ENCODE measurements around the gene RHEBL1. TPM values are rescaled to one million over a fixed set of nuclear protein-coding genes. Genes with fewer than 3 reads are reported as not detected.

The RHEBL1 gene, protein sequence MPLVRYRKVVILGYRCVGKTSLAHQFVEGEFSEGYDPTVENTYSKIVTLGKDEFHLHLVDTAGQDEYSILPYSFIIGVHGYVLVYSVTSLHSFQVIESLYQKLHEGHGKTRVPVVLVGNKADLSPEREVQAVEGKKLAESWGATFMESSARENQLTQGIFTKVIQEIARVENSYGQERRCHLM
- total RNA-seq, result 1 to 10 TPM; 5.1 to 6.0 TPM
- polyA plus RNA-seq (2013, experiment 1 of 2), result 3.7 TPM
- polyA plus RNA-seq (2013, experiment 2 of 2), result 3.6 TPM
- total RNA-seq, result 0.36 to 15.6 (median 3.1) reads per million in 172 experiments

DNA sequence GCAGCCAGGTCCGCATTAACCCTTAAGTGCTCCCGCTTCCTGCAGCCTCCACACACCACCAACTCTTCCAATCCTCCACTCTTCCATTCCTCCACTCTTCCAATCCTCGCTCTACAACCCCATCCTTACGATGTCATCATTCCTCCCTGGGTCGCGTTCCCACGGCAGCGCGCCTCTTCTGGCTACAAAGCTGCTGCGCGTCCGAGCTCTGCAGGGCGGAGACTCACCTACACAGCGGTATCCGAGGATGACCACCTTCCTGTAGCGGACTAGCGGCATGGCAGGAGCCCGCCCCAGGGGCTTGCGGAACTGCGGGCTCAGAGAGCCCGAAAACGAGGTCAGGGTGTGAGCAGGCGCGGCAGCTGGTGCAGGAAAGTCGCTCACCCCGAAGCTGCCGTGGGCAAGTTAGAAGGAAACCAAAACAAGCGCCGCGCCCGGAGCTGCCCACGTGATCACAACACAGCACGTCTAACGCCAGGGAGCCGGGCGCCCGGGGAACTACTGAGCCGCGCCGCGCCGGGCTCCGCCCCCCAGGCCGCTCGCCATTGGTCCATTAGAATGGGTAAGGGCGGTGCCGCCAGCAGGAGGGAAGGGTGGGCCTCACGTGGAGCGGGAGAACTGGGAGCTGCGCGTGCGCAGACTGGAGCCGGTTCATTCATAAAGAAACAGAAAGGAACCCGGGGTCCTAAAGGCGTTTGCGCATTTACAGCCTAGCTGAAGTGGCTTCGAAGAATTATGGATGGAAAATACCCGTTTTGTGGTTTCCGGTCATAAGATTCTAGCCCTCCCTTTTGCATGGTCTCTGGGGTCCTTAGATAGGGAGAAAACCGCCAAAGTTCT lies at the start of gene RHEBL1:
Gene RHEBL1, minus strand, starts transcription at position 473 of the 840 bp plus-strand sequence. Its CDS starts 194 bp downstream, at position 279.
- Mint-ChIP-seq H3K4me1 (ENCODE audit: low read depth) (peaks cover 21% of the 10 kb centered on the region), H3K27ac (peak within 1 kb of the TSS; percentile 92), H3K27me3 (peaks cover 3% of the 10 kb centered on the region), H3K36me3 (ENCODE audit: low read depth) (peaks cover 4% of the 10 kb centered on the region), H3K4me3 (peak within 1 kb of the TSS; percentile 97), H3K9me3 (no peaks in the 10 kb centered on the region)
- Histone ChIP-seq H3K4me3 (ENCODE audit: low read length) (peak within 1 kb of the TSS; percentile 97), H3K4me1 (ENCODE audit: insufficient read depth, low read length) (peaks cover 14% of the 10 kb centered on the region), H3K36me3 (ENCODE audit: insufficient read depth, low read length) (no peaks in the 10 kb centered on the region), H3K9me3 (ENCODE audit: control insufficient read depth in 1 of 2, insufficient read depth in 1 of 2, low read length in 2 of 2) (no peaks in the 10 kb centered on the region), H3K27ac (ENCODE audit: low read depth in 1 of 2, low read length in 2 of 2) (peak within 1 kb of the TSS; percentile 61 to 76), H3K27me3 (ENCODE audit: control insufficient read depth in 1 of 2, insufficient read depth in 2 of 2, low read length in 2 of 2) (no peaks in the 10 kb centered on the region)
- ATAC-seq (ENCODE audit: poor library complexity) (peak; percentile 98), DNase-seq (peak; percentile 95 to 99 (median 97))
- ChIA-PET POLR2A (interaction anchor here (0.7 to 2.5 kb wide), 20 partner anchors 10 to 297 kb away, joined by 3 to 30 read pairs (median 4); partner anchors contain the start of genes ARF3, DDX23, DHH and KMT2D), CTCF (interaction anchor here (0.8 to 2.7 kb wide), 11 partner anchors 11 to 217 kb away, joined by 3 to 19 read pairs (median 4); partner anchors contain the start of genes LMBR1L and TUBA1B)
- TF ChIP-seq, protein P1, sequence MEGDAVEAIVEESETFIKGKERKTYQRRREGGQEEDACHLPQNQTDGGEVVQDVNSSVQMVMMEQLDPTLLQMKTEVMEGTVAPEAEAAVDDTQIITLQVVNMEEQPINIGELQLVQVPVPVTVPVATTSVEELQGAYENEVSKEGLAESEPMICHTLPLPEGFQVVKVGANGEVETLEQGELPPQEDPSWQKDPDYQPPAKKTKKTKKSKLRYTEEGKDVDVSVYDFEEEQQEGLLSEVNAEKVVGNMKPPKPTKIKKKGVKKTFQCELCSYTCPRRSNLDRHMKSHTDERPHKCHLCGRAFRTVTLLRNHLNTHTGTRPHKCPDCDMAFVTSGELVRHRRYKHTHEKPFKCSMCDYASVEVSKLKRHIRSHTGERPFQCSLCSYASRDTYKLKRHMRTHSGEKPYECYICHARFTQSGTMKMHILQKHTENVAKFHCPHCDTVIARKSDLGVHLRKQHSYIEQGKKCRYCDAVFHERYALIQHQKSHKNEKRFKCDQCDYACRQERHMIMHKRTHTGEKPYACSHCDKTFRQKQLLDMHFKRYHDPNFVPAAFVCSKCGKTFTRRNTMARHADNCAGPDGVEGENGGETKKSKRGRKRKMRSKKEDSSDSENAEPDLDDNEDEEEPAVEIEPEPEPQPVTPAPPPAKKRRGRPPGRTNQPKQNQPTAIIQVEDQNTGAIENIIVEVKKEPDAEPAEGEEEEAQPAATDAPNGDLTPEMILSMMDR (IDR thresholded peaks at IDR 0.05), result no peak
- intact Hi-C loops (cut with DNase I, micrococcal nuclease), result no loop called here

DNA sequence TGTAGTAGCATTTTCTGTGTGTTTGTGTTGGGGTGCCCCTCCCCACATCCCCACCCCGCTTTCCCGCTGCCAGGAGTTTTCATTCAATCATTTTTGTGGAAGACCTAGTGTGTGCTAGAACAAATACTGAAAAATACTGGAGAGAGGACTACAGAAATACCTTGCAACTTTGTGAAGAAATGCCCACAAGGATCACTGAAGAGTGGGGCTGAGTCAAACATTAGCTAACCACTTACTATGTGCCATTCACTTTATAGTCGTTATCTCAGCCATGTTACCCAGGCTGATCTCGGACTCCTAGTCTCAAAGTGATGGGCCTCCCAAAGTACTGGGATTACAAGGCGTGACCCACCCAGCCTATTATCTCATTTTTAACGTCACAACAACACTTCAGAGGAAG lies 41.4 kb upstream of the RHEBL1 start:
- peak overlapping the region; percentile 97 for H3K27ac Mint-ChIP-seq
- Histone ChIP-seq H3K4me3 (ENCODE audit: low read length) (peak overlapping the region; percentile 75), H3K27me3 (ENCODE audit: control insufficient read depth in 1 of 2, insufficient read depth in 2 of 2, low read length in 2 of 2) (no peaks in the 10 kb centered on the region), H3K27ac (ENCODE audit: low read depth in 1 of 2, low read length in 2 of 2) (peak overlapping the region; percentile 77 to 94), H3K9me3 (ENCODE audit: control insufficient read depth in 1 of 2, insufficient read depth in 1 of 2, low read length in 2 of 2) (no peaks in the 10 kb centered on the region), H3K4me1 (ENCODE audit: insufficient read depth, low read length) (peaks cover 39% of the 10 kb centered on the region), H3K36me3 (ENCODE audit: insufficient read depth, low read length) (peaks cover 11% of the 10 kb centered on the region)
- peaks cover 32% of the 10 kb centered on the region for H3K36me3 Mint-ChIP-seq (ENCODE audit: low read depth)
- H3K4me1 Mint-ChIP-seq (ENCODE audit: low read depth), result peaks cover 35% of the 10 kb centered on the region
- CTCF ChIA-PET, result interaction anchor here (0.6 to 4.9 kb wide), 10 partner anchors 8 to 1061 kb away, joined by 3 to 38 read pairs (median 4); partner anchors contain the start of genes RHEBL1 and TUBA1B
- peak overlapping the region; percentile 89 for H3K4me3 Mint-ChIP-seq
- ATAC-seq (ENCODE audit: poor library complexity) (no peak), DNase-seq (peak in 1 of 14 experiments; percentile 27)
- intact Hi-C loops (cut with DNase I, micrococcal nuclease), result loop anchor here (2.0 to 5.0 kb wide), 3 partner anchors 16 to 81 kb away; partner anchors contain the start of genes DHH (in 1 of the 2) and TUBA1B (in 1 of the 2)
- TF ChIP-seq, protein P1 (IDR thresholded peaks at IDR 0.05), result no peak
- POLR2A ChIA-PET, result interaction anchor here (0.6 to 8.9 kb wide), 17 partner anchors 8 to 631 kb away, joined by 3 to 178 read pairs (median 7); partner anchors contain the start of genes DDX23, DHH, RHEBL1 and TUBA1A
- no peaks in the 10 kb centered on the region for H3K27me3 Mint-ChIP-seq
- no peaks in the 10 kb centered on the region for H3K9me3 Mint-ChIP-seq
